Nephron (organoid): ENCODE data around the gene WBP2.
A peak's percentile ranks its signal among the peaks of the same experiment; 100 is the strongest.

Experiments
- H3K27ac Mint-ChIP-seq, 3 experiments: 2 replicates each; pipeline ENCODE4 v1.8.0; 2020; ENCODE audit warnings: mixed read lengths in 3 of 3, mild to moderate bottlenecking in 2 of 3, moderate library complexity in 1 of 3
- H3K27me3 Mint-ChIP-seq: 2 replicates; pipeline ENCODE4 v1.8.0; 2021; ENCODE audit warnings: low read depth, mild to moderate bottlenecking, moderate library complexity, mixed read lengths
- H3K36me3 Mint-ChIP-seq: 2 replicates; pipeline ENCODE4 v1.8.0; 2020; ENCODE audit warnings: low read depth, mixed read lengths
- H3K4me1 Mint-ChIP-seq: 2 replicates; pipeline ENCODE4 v1.8.0; 2020; ENCODE audit warnings: mixed read lengths
- H3K4me3 Mint-ChIP-seq, 3 experiments: 2 replicates each; pipeline ENCODE4 v1.8.0; 2020; ENCODE audit warnings: mild to moderate bottlenecking in 3 of 3, mixed read lengths in 3 of 3, moderate library complexity in 2 of 3
- H3K9me3 Mint-ChIP-seq: 2 replicates; pipeline ENCODE4 v1.8.0; 2020; ENCODE audit warnings: mixed read lengths
- CTCF ChIP-seq, 3 experiments: fragments of 200-600 bp; sonication (generic); IDR thresholded peaks; one replicate each; pipeline ENCODE4 v1.5.0; 2021; ENCODE audit warnings: antibody characterized with exemption in 3 of 3; ENCODE audit not compliant: unreplicated experiment in 3 of 3

The WBP2 gene

GRCh38 chr17:75880266-75880665 is 25.1 kb upstream of the WBP2 start:
- peak overlapping the region; percentile 29 to 60 (median 60) for H3K4me3 Mint-ChIP-seq
- H3K27me3 Mint-ChIP-seq: peaks cover 45% of the 10 kb centered on the region
- H3K36me3 Mint-ChIP-seq: no peaks in the 10 kb centered on the region
- no peak for TF ChIP-seq CTCF (IDR thresholded peaks at IDR 0.05; ENCODE audit: unreplicated experiment in 3 of 3)
- H3K9me3 Mint-ChIP-seq: no peaks in the 10 kb centered on the region
- H3K27ac Mint-ChIP-seq: peak overlapping the region in 1 of 3 experiments; percentile 61
- H3K4me1 Mint-ChIP-seq: peaks cover 14% of the 10 kb centered on the region

- Mint-ChIP-seq H3K4me3 (peak within 1 kb of the TSS; percentile 76 to 92 (median 83)), H3K36me3 (no peaks in the 10 kb centered on the region), H3K4me1 (peaks cover 14% of the 10 kb centered on the region), H3K27ac (peak within 1 kb of the TSS; percentile 36 to 89 (median 84)), H3K9me3 (no peaks in the 10 kb centered on the region), H3K27me3 (peaks cover 45% of the 10 kb centered on the region)
- no peak for TF ChIP-seq CTCF (IDR thresholded peaks at IDR 0.05; ENCODE audit: unreplicated experiment in 3 of 3)
These were observed 23.3 kb upstream of the WBP2 start, which contains the start of gene TRIM47 for GRCh38 chr17:75878174-75878998. TRIM47 (minus strand) TSS chr17:75878581; CDS start chr17:75878548, 33 bp downstream.

- H3K27ac Mint-ChIP-seq: peak overlapping the region; percentile 36 to 89 (median 84)
- H3K4me1 Mint-ChIP-seq: peaks cover 16% of the 10 kb centered on the region
- H3K36me3 Mint-ChIP-seq: no peaks in the 10 kb centered on the region
- H3K9me3 Mint-ChIP-seq: no peaks in the 10 kb centered on the region
- peak overlapping the region; percentile 76 to 92 (median 83) for H3K4me3 Mint-ChIP-seq
- peaks cover 45% of the 10 kb centered on the region for H3K27me3 Mint-ChIP-seq
- TF ChIP-seq CTCF (IDR thresholded peaks at IDR 0.05; ENCODE audit: unreplicated experiment in 3 of 3): peak; percentile 47 to 58 (median 55)
These were observed 22.6 kb upstream of the WBP2 start for GRCh38 chr17:75877752-75878173.

GRCh38 chr17:75876938-75877751 is 22.0 kb upstream of the WBP2 start:
- Mint-ChIP-seq H3K27me3 (peaks cover 45% of the 10 kb centered on the region), H3K4me3 (peak overlapping the region; percentile 76 to 92 (median 83)), H3K36me3 (no peaks in the 10 kb centered on the region), H3K27ac (peak overlapping the region; percentile 36 to 89 (median 84)), H3K4me1 (peaks cover 22% of the 10 kb centered on the region), H3K9me3 (no peaks in the 10 kb centered on the region)
- TF ChIP-seq CTCF (IDR thresholded peaks at IDR 0.05; ENCODE audit: unreplicated experiment in 3 of 3): no peak

- Mint-ChIP-seq H3K4me3 (peak overlapping the region; percentile 76 to 92 (median 83)), H3K27me3 (peaks cover 41% of the 10 kb centered on the region), H3K36me3 (no peaks in the 10 kb centered on the region), H3K27ac (peak overlapping the region in 2 of 3 experiments; percentile 84 to 89), H3K4me1 (peaks cover 22% of the 10 kb centered on the region), H3K9me3 (no peaks in the 10 kb centered on the region)
- no peak for TF ChIP-seq CTCF (IDR thresholded peaks at IDR 0.05; ENCODE audit: unreplicated experiment in 3 of 3)
These were observed 21.2 kb upstream of the WBP2 start for GRCh38 chr17:75876190-75876937.
